HG03439 (cell line): ENCODE data around the gene GPC3.

Source experiments
- ATAC-seq: cut with Tn5 transposase; IDR thresholded peaks from one replicate; pipeline ENCODE4 v1.9.1; 2021; ENCODE audit warnings: mild to moderate bottlenecking, moderate library complexity; ENCODE audit not compliant: unreplicated experiment

GPC3 gene

GRCh38 chrX:133852837-133853356 is 132.5 kb downstream of the GPC3 start:
- ATAC-seq: no peak

- ATAC-seq: no peak
These were observed 133.0 kb downstream of the GPC3 start for GRCh38 chrX:133852401-133852800.

GRCh38 chrX:133850399-133850798 is 135.0 kb downstream of the GPC3 start:
- ATAC-seq: no peak

- no peak for ATAC-seq
These were observed 135.7 kb downstream of the GPC3 start for GRCh38 chrX:133849676-133850075.

- ATAC-seq: no peak
These were observed 137.9 kb downstream of the GPC3 start for GRCh38 chrX:133847340-133847994.

GRCh38 chrX:133846311-133846710 is 139.1 kb downstream of the GPC3 start:
- no peak for ATAC-seq

GRCh38 chrX:133840415-133840814 is 145.0 kb downstream of the GPC3 start:
- ATAC-seq: no peak

- no peak for ATAC-seq
These were observed 146.4 kb downstream of the GPC3 start for GRCh38 chrX:133838761-133839676.

GRCh38 chrX:133837091-133837490 is 148.3 kb downstream of the GPC3 start:
- ATAC-seq: no peak

- no peak for ATAC-seq
These were observed 148.8 kb downstream of the GPC3 start for GRCh38 chrX:133836561-133836960.

GRCh38 chrX:133834771-133835170 is 150.6 kb downstream of the GPC3 start:
- ATAC-seq: no peak

- no peak for ATAC-seq
These were observed 165.8 kb downstream of the GPC3 start for GRCh38 chrX:133819546-133819945.

GRCh38 chrX:133818019-133818418 is 167.4 kb downstream of the GPC3 start:
- no peak for ATAC-seq

- ATAC-seq: no peak
These were observed 169.9 kb downstream of the GPC3 start for GRCh38 chrX:133815496-133815895.

- ATAC-seq: no peak
These were observed 171.4 kb downstream of the GPC3 start for GRCh38 chrX:133813971-133814370.

GRCh38 chrX:133812402-133812801 is 173.0 kb downstream of the GPC3 start:
- ATAC-seq: no peak

- no peak for ATAC-seq
These were observed 174.5 kb downstream of the GPC3 start for GRCh38 chrX:133810925-133811324.

GRCh38 chrX:133804072-133804471 is 181.3 kb downstream of the GPC3 start:
- ATAC-seq: no peak

- no peak for ATAC-seq
These were observed 189.1 kb downstream of the GPC3 start for GRCh38 chrX:133796282-133796681.

- no peak for ATAC-seq
These were observed 191.3 kb downstream of the GPC3 start for GRCh38 chrX:133794126-133794525.

GRCh38 chrX:133793626-133794025 is 191.8 kb downstream of the GPC3 start:
- ATAC-seq: no peak
